ENCODE data around the gene BEST4.
"Not testable (repeated sequence)": the region's sequence is repeated elsewhere in the genome, so short reads cannot be mapped to it uniquely, and the experiment has no call there.

Gene BEST4

GRCh38 chr1:44775930-44776729, 11.8 kb downstream of the BEST4 start:
- 4 to 5% methylated on average over 36 of the region's 36 CpGs for WGBS, 2 experiments
- Histone ChIP-seq H3K9me3 (ENCODE audit: control insufficient read depth, low read length) (no peaks in the 10 kb centered on the region), H3K27me3 (ENCODE audit: control insufficient read depth, insufficient read depth, low read length, poor library complexity, severe bottlenecking) (no peaks in the 10 kb centered on the region), H3K27ac (ENCODE audit: insufficient read depth, low read depth, low read length, poor library complexity, severe bottlenecking) (peak overlapping the region; percentile 88), H3K4me1 (ENCODE audit: control insufficient read depth, insufficient read depth, low read length) (peaks cover 4% of the 10 kb centered on the region), H3K4me3 (ENCODE audit: insufficient read depth, low read depth, low read length) (peak overlapping the region; percentile 99), H3K36me3 (ENCODE audit: control insufficient read depth, insufficient read depth, low read length) (peaks cover 15% of the 10 kb centered on the region)

GRCh38 chr1:44775078-44775929, 12.7 kb downstream of the BEST4 start, which contains the start of gene RPS8:
TSS of gene RPS8 (plus strand) at chr1:44775540. CDS start at chr1:44775597, 57 bp downstream.
- Histone ChIP-seq H3K27ac (ENCODE audit: insufficient read depth, low read depth, low read length, poor library complexity, severe bottlenecking) (peak within 1 kb of the TSS; percentile 88), H3K9me3 (ENCODE audit: control insufficient read depth, low read length) (no peaks in the 10 kb centered on the region), H3K4me3 (ENCODE audit: insufficient read depth, low read depth, low read length) (peak within 1 kb of the TSS; percentile 99), H3K36me3 (ENCODE audit: control insufficient read depth, insufficient read depth, low read length) (peaks cover 15% of the 10 kb centered on the region), H3K27me3 (ENCODE audit: control insufficient read depth, insufficient read depth, low read length, poor library complexity, severe bottlenecking) (no peaks in the 10 kb centered on the region), H3K4me1 (ENCODE audit: control insufficient read depth, insufficient read depth, low read length) (peaks cover 4% of the 10 kb centered on the region)
- 0 to 1% methylated on average over 65 of the region's 65 CpGs for WGBS, 2 experiments

- H3K27me3 ChIP-seq (ENCODE audit: control insufficient read depth, insufficient read depth, low read length, poor library complexity, severe bottlenecking); H3K27ac ChIP-seq (ENCODE audit: insufficient read depth, low read depth, low read length, poor library complexity, severe bottlenecking); H3K4me3 ChIP-seq (ENCODE audit: insufficient read depth, low read depth, low read length); H3K4me1 ChIP-seq (ENCODE audit: control insufficient read depth, insufficient read depth, low read length); H3K9me3 ChIP-seq (ENCODE audit: control insufficient read depth, low read length): not testable (repeated sequence)
- 88 to 96% methylated on average over 6 of the region's 6 CpGs for WGBS, 2 experiments
- peaks cover 33% of the 10 kb centered on the region for H3K36me3 ChIP-seq (ENCODE audit: control insufficient read depth, insufficient read depth, low read length)
Observed at GRCh38 chr1:44766421-44766820, 21.5 kb downstream of the BEST4 start.

- Histone ChIP-seq H3K36me3 (ENCODE audit: control insufficient read depth, insufficient read depth, low read length) (peaks cover 55% of the 10 kb centered on the region), H3K27ac (ENCODE audit: insufficient read depth, low read depth, low read length, poor library complexity, severe bottlenecking) (no peak overlapping the region), H3K9me3 (ENCODE audit: control insufficient read depth, low read length) (no peaks in the 10 kb centered on the region), H3K4me3 (ENCODE audit: insufficient read depth, low read depth, low read length) (no peak overlapping the region), H3K27me3 (ENCODE audit: control insufficient read depth, insufficient read depth, low read length, poor library complexity, severe bottlenecking) (no peaks in the 10 kb centered on the region), H3K4me1 (ENCODE audit: control insufficient read depth, insufficient read depth, low read length) (no peaks in the 10 kb centered on the region)
- WGBS, 2 experiments = 95 to 96% methylated on average over 3 of the region's 3 CpGs
Observed at GRCh38 chr1:44760876-44761275, 27.1 kb downstream of the BEST4 start.

- Histone ChIP-seq H3K9me3 (ENCODE audit: control insufficient read depth, low read length) (no peaks in the 10 kb centered on the region), H3K4me1 (ENCODE audit: control insufficient read depth, insufficient read depth, low read length) (no peaks in the 10 kb centered on the region), H3K36me3 (ENCODE audit: control insufficient read depth, insufficient read depth, low read length) (peaks cover 73% of the 10 kb centered on the region), H3K4me3 (ENCODE audit: insufficient read depth, low read depth, low read length) (no peak overlapping the region), H3K27me3 (ENCODE audit: control insufficient read depth, insufficient read depth, low read length, poor library complexity, severe bottlenecking) (no peaks in the 10 kb centered on the region), H3K27ac (ENCODE audit: insufficient read depth, low read depth, low read length, poor library complexity, severe bottlenecking) (no peak overlapping the region)
- WGBS, 2 experiments = 87 to 88% methylated on average over 11 of the region's 11 CpGs
Observed at GRCh38 chr1:44759077-44759476, 28.9 kb downstream of the BEST4 start.

GRCh38 chr1:44757420-44757819, 30.6 kb downstream of the BEST4 start:
- Histone ChIP-seq H3K27ac (ENCODE audit: insufficient read depth, low read depth, low read length, poor library complexity, severe bottlenecking) (no peak overlapping the region), H3K36me3 (ENCODE audit: control insufficient read depth, insufficient read depth, low read length) (peaks cover 77% of the 10 kb centered on the region), H3K4me1 (ENCODE audit: control insufficient read depth, insufficient read depth, low read length) (no peaks in the 10 kb centered on the region), H3K4me3 (ENCODE audit: insufficient read depth, low read depth, low read length) (no peak overlapping the region), H3K27me3 (ENCODE audit: control insufficient read depth, insufficient read depth, low read length, poor library complexity, severe bottlenecking) (no peaks in the 10 kb centered on the region), H3K9me3 (ENCODE audit: control insufficient read depth, low read length) (no peaks in the 10 kb centered on the region)
- 96 to 97% methylated on average over 2 of the region's 2 CpGs for WGBS, 2 experiments

- 88 to 91% methylated on average over 3 of the region's 3 CpGs for WGBS, 2 experiments
- Histone ChIP-seq H3K36me3 (ENCODE audit: control insufficient read depth, insufficient read depth, low read length) (peaks cover 56% of the 10 kb centered on the region), H3K4me1 (ENCODE audit: control insufficient read depth, insufficient read depth, low read length) (no peaks in the 10 kb centered on the region), H3K9me3 (ENCODE audit: control insufficient read depth, low read length) (no peaks in the 10 kb centered on the region), H3K27me3 (ENCODE audit: control insufficient read depth, insufficient read depth, low read length, poor library complexity, severe bottlenecking) (no peaks in the 10 kb centered on the region), H3K4me3 (ENCODE audit: insufficient read depth, low read depth, low read length) (no peak overlapping the region), H3K27ac (ENCODE audit: insufficient read depth, low read depth, low read length, poor library complexity, severe bottlenecking) (no peak overlapping the region)
Observed at GRCh38 chr1:44747878-44748277, 40.1 kb downstream of the BEST4 start.

GRCh38 chr1:44743211-44743610, 44.8 kb downstream of the BEST4 start:
- H3K9me3 ChIP-seq (ENCODE audit: control insufficient read depth, low read length) = no peaks in the 10 kb centered on the region
- H3K36me3 ChIP-seq (ENCODE audit: control insufficient read depth, insufficient read depth, low read length) = peaks cover 32% of the 10 kb centered on the region
- H3K27ac ChIP-seq (ENCODE audit: insufficient read depth, low read depth, low read length, poor library complexity, severe bottlenecking) = no peak overlapping the region
- H3K4me3 ChIP-seq (ENCODE audit: insufficient read depth, low read depth, low read length) = no peak overlapping the region
- H3K4me1 ChIP-seq (ENCODE audit: control insufficient read depth, insufficient read depth, low read length) = peaks cover 8% of the 10 kb centered on the region
- WGBS, 2 experiments = 91 to 100% methylated on average over 1 of the region's 1 CpG
- no peaks in the 10 kb centered on the region for H3K27me3 ChIP-seq (ENCODE audit: control insufficient read depth, insufficient read depth, low read length, poor library complexity, severe bottlenecking)

GRCh38 chr1:44740179-44740617, 47.8 kb downstream of the BEST4 start:
- Histone ChIP-seq H3K27ac (ENCODE audit: insufficient read depth, low read depth, low read length, poor library complexity, severe bottlenecking) (no peak overlapping the region), H3K27me3 (ENCODE audit: control insufficient read depth, insufficient read depth, low read length, poor library complexity, severe bottlenecking) (no peaks in the 10 kb centered on the region), H3K36me3 (ENCODE audit: control insufficient read depth, insufficient read depth, low read length) (peaks cover 14% of the 10 kb centered on the region), H3K9me3 (ENCODE audit: control insufficient read depth, low read length) (no peaks in the 10 kb centered on the region), H3K4me3 (ENCODE audit: insufficient read depth, low read depth, low read length) (peak overlapping the region; percentile 74), H3K4me1 (ENCODE audit: control insufficient read depth, insufficient read depth, low read length) (peaks cover 8% of the 10 kb centered on the region)
- 3% methylated on average over 14 of the region's 14 CpGs for WGBS, 2 experiments
